ENCODE data around the gene HOXA13.

The HOXA13 gene

DNA sequence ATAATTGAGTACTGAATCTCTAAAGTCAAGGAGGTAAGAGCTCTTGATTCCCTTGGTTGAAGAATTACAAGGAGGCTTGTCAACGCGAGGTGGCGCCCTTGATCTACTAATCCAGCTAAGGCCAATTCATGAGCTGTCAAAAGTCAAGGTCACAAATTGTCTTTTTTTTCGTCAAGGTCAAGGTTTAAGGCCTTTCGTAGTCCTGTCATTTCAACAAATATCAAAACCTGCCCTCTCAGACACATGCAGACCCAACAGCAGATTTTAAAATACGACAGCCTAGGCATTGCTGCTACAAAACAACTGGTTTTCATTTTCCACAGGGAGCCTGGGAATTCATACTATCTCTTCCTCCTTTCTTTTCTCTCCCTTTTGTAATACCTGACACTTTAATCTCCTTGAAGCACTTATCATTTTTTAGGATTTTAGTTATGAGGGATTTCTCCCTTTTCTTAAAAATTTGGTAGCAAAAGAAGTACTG lies 3.6 kb downstream of the HOXA13 start:
- Histone ChIP-seq H3K79me2 (ENCODE audit: low read length) (no peaks in the 10 kb centered on the region), H3K4me2 (ENCODE audit: low read length) (peak overlapping the region; percentile 47; the same call in 1 of the 2 replicates), H2AFZ (ENCODE audit: low read depth, low read length) (no peak overlapping the region), H3K9me3 (ENCODE audit: insufficient read depth, low read length) (no peaks in the 10 kb centered on the region), H3K4me1 (ENCODE audit: low read length) (peaks cover 7% of the 10 kb centered on the region), H3K4me3 (ENCODE audit: low read length) (no peak overlapping the region), H3K27me3 (ENCODE audit: low read depth, low read length) (no peaks in the 10 kb centered on the region), H3K9ac (ENCODE audit: low read length) (no peak overlapping the region), H3K36me3 (replicated peaks; ENCODE audit: low read depth, low read length) (no peaks in the 10 kb centered on the region), H4K20me1 (ENCODE audit: insufficient read depth, low read length) (no peaks in the 10 kb centered on the region), H3K27ac (ENCODE audit: low read length) (no peak overlapping the region)
- TF ChIP-seq, protein P1, sequence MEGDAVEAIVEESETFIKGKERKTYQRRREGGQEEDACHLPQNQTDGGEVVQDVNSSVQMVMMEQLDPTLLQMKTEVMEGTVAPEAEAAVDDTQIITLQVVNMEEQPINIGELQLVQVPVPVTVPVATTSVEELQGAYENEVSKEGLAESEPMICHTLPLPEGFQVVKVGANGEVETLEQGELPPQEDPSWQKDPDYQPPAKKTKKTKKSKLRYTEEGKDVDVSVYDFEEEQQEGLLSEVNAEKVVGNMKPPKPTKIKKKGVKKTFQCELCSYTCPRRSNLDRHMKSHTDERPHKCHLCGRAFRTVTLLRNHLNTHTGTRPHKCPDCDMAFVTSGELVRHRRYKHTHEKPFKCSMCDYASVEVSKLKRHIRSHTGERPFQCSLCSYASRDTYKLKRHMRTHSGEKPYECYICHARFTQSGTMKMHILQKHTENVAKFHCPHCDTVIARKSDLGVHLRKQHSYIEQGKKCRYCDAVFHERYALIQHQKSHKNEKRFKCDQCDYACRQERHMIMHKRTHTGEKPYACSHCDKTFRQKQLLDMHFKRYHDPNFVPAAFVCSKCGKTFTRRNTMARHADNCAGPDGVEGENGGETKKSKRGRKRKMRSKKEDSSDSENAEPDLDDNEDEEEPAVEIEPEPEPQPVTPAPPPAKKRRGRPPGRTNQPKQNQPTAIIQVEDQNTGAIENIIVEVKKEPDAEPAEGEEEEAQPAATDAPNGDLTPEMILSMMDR (IDR thresholded peaks at IDR 0.05; ENCODE audit: low read depth, low read length): peak; percentile 78
- no peak for TF ChIP-seq EZH2phosphoT487 (IDR thresholded peaks at IDR 0.05; ENCODE audit: low read depth)

DNA sequence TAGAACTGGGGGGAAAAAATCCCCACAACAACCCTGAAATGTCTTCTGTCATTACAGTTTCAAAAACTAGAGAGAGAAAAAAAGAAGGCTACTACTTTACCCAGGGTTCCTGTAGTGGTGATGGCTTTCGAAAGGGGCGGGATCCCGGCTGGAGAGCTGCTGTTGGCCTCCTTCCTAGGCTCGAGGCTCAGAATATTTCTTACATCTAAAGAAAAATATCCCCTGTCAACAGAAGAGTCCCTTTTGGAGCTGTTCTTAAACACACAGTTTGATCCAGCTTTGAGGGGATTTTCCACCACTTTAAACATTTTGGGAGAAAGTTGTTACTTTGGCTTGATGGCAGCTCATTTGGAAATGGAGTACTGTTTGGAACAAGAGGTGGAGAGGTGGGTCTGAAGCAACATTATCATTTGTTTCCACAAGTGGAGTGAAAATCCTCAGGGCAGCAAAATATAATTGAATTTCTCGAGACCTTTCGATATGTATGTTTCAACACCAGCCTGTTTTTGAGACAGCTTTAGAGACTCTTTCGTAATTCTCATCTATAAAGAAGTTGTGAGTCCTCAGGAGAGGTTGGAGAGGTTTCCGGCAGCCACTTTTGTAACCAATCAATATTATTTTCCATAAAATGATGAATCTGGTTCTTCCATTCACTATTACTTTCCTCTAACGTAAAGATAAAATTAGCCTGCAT lies 5.1 kb downstream of the HOXA13 start:
- no peaks in the 10 kb centered on the region for H3K79me2 ChIP-seq (ENCODE audit: low read length)
- no peak overlapping the region for H3K4me2 ChIP-seq (ENCODE audit: low read length)
- H3K27me3 ChIP-seq (ENCODE audit: low read depth, low read length): no peaks in the 10 kb centered on the region
- no peak overlapping the region for H3K9ac ChIP-seq (ENCODE audit: low read length)
- H3K4me1 ChIP-seq (ENCODE audit: low read length): no peaks in the 10 kb centered on the region
- H3K9me3 ChIP-seq (ENCODE audit: insufficient read depth, low read length): no peaks in the 10 kb centered on the region
- no peak for TF ChIP-seq EZH2phosphoT487 (IDR thresholded peaks at IDR 0.05; ENCODE audit: low read depth)
- TF ChIP-seq, protein P1 (IDR thresholded peaks at IDR 0.05; ENCODE audit: low read depth, low read length): no peak
- H3K27ac ChIP-seq (ENCODE audit: low read length): no peak overlapping the region
- H3K36me3 ChIP-seq (replicated peaks; ENCODE audit: low read depth, low read length): no peaks in the 10 kb centered on the region
- no peaks in the 10 kb centered on the region for H4K20me1 ChIP-seq (ENCODE audit: insufficient read depth, low read length)
- no peak overlapping the region for H3K4me3 ChIP-seq (ENCODE audit: low read length)
- H2AFZ ChIP-seq (ENCODE audit: low read depth, low read length): no peak overlapping the region

DNA sequence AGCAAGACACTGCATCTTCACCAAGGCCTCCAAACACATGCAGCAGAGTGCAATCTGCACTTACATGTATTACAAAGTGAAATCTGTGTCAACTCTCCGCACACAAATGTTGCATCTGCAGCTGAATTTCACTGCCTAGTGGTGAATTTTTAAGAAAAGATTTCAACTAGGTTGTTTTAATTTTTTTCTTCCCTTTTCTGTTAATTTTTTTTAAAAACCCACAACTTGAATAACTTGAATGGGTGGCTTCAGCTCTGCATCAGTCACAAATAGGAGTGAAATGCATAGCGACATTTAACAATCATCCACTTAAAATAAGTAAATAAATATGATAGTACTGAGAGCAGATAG lies 5.9 kb downstream of the HOXA13 start:
- Histone ChIP-seq H3K27ac (ENCODE audit: low read length) (no peak overlapping the region), H3K4me2 (ENCODE audit: low read length) (no peak overlapping the region), H3K4me3 (ENCODE audit: low read length) (no peak overlapping the region), H3K4me1 (ENCODE audit: low read length) (no peaks in the 10 kb centered on the region), H3K27me3 (ENCODE audit: low read depth, low read length) (no peaks in the 10 kb centered on the region), H3K9me3 (ENCODE audit: insufficient read depth, low read length) (no peaks in the 10 kb centered on the region), H4K20me1 (ENCODE audit: insufficient read depth, low read length) (no peaks in the 10 kb centered on the region), H3K9ac (ENCODE audit: low read length) (no peak overlapping the region), H2AFZ (ENCODE audit: low read depth, low read length) (no peak overlapping the region), H3K36me3 (replicated peaks; ENCODE audit: low read depth, low read length) (no peaks in the 10 kb centered on the region), H3K79me2 (ENCODE audit: low read length) (no peaks in the 10 kb centered on the region)
- TF ChIP-seq EZH2phosphoT487 (IDR thresholded peaks at IDR 0.05; ENCODE audit: low read depth): no peak
- TF ChIP-seq, protein P1 (IDR thresholded peaks at IDR 0.05; ENCODE audit: low read depth, low read length): no peak

DNA sequence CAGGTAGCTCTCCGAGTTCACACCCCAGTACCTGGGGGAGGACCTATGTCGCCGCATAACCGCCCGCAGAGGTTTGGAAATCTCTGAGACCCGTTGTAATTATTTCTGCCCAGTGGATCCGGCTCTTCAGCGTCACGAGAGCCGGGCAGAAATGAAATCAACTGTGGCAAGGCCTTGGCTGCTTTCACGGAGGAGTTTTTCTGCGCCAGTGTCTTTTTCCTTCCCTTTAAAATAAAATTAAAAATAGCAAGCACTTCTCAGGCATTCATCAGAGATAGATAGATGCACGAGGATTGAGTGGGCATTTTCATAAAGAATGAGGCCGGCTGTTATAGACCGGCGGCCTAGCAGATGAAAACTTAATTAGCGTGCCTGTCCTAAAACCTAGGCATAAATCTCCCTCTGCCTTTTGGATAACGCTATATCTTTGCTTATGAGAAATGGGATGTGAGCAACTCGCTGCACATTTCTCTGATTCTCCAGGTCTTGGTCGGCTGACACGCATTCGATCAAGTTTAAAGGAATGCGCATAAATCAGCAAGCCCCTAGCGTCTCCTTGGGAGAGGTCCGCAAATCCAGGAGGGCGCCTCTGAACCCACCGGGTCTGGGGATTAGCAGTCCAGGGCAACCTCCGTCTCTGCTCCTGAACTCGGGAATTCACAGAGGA lies 6.4 kb downstream of the HOXA13 start:
- Histone ChIP-seq H2AFZ (ENCODE audit: low read depth, low read length) (no peak overlapping the region), H3K4me2 (ENCODE audit: low read length) (no peak overlapping the region), H3K9me3 (ENCODE audit: insufficient read depth, low read length) (no peaks in the 10 kb centered on the region), H3K9ac (ENCODE audit: low read length) (no peak overlapping the region), H3K4me1 (ENCODE audit: low read length) (no peaks in the 10 kb centered on the region), H3K27me3 (ENCODE audit: low read depth, low read length) (no peaks in the 10 kb centered on the region), H4K20me1 (ENCODE audit: insufficient read depth, low read length) (no peaks in the 10 kb centered on the region), H3K36me3 (replicated peaks; ENCODE audit: low read depth, low read length) (no peaks in the 10 kb centered on the region), H3K27ac (ENCODE audit: low read length) (no peak overlapping the region), H3K79me2 (ENCODE audit: low read length) (no peaks in the 10 kb centered on the region), H3K4me3 (ENCODE audit: low read length) (no peak overlapping the region)
- TF ChIP-seq, protein P1 (IDR thresholded peaks at IDR 0.05; ENCODE audit: low read depth, low read length): no peak
- TF ChIP-seq EZH2phosphoT487 (IDR thresholded peaks at IDR 0.05; ENCODE audit: low read depth): no peak
